A549 (cell line): ENCODE measurements around the gene SH3BP5.

Experiments used
- CEBPB ChIP-seq, 2 experiments: fragments of >200 bp in 1 of 2; sonication (Bioruptor Twin) in 1 of 2; formaldehyde crosslinking in 1 of 2; IDR thresholded peaks; 2 replicates each; pipeline ENCODE4 v1.6.1; 2012 to 2016
- EP300 ChIP-seq, 2 experiments: fragments of >200 bp; sonication (Bioruptor Twin); formaldehyde crosslinking; IDR thresholded peaks; 2 replicates in 1 of 2; 3 replicates in 1 of 2; pipeline ENCODE4 v1.6.1; 2016 to 2017
- POLR2A ChIP-seq: IDR thresholded peaks from 2 replicates; pipeline ENCODE4 v1.6.1; 2012; ENCODE audit warnings: mild to moderate bottlenecking, low read length
- RFX5 ChIP-seq: fragments of 450-650 bp; IDR thresholded peaks from 2 replicates; pipeline ENCODE4 v1.7.1; 2014; ENCODE audit warnings: antibody characterized with exemption, mild to moderate bottlenecking, moderate library complexity
- SMC3 ChIP-seq: fragments of >200 bp; sonication (Bioruptor Twin); formaldehyde crosslinking; IDR thresholded peaks from 3 replicates; pipeline ENCODE4 v1.6.1; 2018; ENCODE audit warnings: inconsistent platforms
- SREBF2 ChIP-seq: fragments of 450-650 bp; IDR thresholded peaks from 2 replicates; pipeline ENCODE4 v1.6.1; 2014; ENCODE audit warnings: mild to moderate bottlenecking, moderate library complexity
- TP53 ChIP-seq: fragments of 250-450 bp; sonication (Bioruptor Pico); IDR thresholded peaks from 2 replicates; pipeline ENCODE4 v1.5.0; 2021; ENCODE audit warnings: mild to moderate bottlenecking, moderate library complexity
- TF ChIP-seq, protein P1 (sequence below): fragments of >200 bp; sonication (Bioruptor Twin); formaldehyde crosslinking; IDR thresholded peaks from 3 replicates; pipeline ENCODE4 v1.5.1; 2016

GRCh38 chr3:15295506-15295905 is 36.9 kb downstream of the SH3BP5 start:
- TF ChIP-seq EP300 (IDR thresholded peaks at IDR 0.05) (no peak), POLR2A (no peak), TP53 (CRISPR knock-in tag) (no peak), SMC3 (no peak), RFX5 (no peak), CEBPB (IDR thresholded peaks at IDR 0.05) (no peak), SREBF2 (no peak)
- TF ChIP-seq, protein P1, sequence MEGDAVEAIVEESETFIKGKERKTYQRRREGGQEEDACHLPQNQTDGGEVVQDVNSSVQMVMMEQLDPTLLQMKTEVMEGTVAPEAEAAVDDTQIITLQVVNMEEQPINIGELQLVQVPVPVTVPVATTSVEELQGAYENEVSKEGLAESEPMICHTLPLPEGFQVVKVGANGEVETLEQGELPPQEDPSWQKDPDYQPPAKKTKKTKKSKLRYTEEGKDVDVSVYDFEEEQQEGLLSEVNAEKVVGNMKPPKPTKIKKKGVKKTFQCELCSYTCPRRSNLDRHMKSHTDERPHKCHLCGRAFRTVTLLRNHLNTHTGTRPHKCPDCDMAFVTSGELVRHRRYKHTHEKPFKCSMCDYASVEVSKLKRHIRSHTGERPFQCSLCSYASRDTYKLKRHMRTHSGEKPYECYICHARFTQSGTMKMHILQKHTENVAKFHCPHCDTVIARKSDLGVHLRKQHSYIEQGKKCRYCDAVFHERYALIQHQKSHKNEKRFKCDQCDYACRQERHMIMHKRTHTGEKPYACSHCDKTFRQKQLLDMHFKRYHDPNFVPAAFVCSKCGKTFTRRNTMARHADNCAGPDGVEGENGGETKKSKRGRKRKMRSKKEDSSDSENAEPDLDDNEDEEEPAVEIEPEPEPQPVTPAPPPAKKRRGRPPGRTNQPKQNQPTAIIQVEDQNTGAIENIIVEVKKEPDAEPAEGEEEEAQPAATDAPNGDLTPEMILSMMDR, result no peak
